ENCODE data around the gene ACVRL1.

GRCh38 chr12:51874486-51874885 lies 32.8 kb upstream of the ACVRL1 start:
- no peak for TF ChIP-seq CTCF (conservative IDR thresholded peaks at IDR 0.05 in 1 of 2, IDR thresholded peaks at IDR 0.05 in 1 of 2; ENCODE audit: low read depth in 1 of 2, low read length in 2 of 2)
- TF ChIP-seq EZH2 (IDR thresholded peaks at IDR 0.05; ENCODE audit: low read length, missing control alignments), result no peak

Measured in fibroblast of lung (primary cell).